ENCODE measurements around the gene POLD1.
"Not testable (repeated sequence)": the region's sequence is repeated elsewhere in the genome, so short reads cannot be mapped to it uniquely, and the experiment has no call there.

Gene POLD1

DNA sequence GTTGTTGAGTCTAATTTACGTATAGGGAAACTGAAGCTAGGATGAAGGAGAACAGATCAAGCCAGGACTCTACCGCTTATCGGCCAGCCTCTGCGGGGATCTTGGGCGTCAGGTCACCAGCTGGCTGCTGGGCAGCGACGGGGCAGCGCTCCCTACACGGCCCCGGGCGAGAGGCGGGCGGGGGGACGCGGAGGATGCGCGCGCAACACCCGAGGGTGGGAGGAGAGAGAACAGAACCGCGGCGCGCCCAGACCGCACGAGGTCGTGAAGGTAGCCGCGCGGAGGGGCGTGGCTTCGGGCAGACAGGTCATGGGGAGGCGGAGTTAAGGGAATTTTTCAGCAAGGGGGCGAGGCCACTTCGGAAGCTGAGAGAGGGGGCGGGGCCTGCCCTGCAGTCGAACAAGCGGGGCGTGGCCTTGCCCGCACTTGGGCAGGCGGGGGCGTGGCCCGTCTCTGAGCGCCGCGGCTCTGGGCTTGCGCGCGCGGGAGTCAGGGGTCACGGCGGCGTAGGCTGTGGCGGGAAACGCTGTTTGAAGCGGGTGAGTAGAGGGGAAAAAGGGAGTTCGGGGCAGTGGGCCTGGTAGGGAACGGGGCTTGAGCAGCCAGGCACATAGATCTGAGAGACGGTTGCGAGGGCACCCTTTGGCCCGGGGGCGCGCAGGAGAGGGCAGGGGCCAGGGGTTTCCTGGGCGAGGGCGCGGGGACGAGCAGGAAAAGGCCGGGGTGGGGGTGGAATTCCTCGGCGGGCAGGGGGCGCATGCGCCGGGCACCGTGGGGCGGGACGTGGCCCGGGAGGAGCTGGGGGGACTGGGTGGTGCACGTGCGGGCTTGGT is at the start of gene POLD1:
TSS of gene POLD1 (plus strand) at position 496 of the 833 bp plus-strand sequence. CDS start 14,505 bp downstream, outside the sequence.
- H3K36me3 Mint-ChIP-seq (ENCODE audit: low read depth) = peaks cover 67% of the 10 kb centered on the region
- intact Hi-C loops (cut with micrococcal nuclease) = loop anchor here (1.0 kb wide), 2 partner anchors 8 to 47 kb away; partner anchors contain the start of gene NR1H2

DNA sequence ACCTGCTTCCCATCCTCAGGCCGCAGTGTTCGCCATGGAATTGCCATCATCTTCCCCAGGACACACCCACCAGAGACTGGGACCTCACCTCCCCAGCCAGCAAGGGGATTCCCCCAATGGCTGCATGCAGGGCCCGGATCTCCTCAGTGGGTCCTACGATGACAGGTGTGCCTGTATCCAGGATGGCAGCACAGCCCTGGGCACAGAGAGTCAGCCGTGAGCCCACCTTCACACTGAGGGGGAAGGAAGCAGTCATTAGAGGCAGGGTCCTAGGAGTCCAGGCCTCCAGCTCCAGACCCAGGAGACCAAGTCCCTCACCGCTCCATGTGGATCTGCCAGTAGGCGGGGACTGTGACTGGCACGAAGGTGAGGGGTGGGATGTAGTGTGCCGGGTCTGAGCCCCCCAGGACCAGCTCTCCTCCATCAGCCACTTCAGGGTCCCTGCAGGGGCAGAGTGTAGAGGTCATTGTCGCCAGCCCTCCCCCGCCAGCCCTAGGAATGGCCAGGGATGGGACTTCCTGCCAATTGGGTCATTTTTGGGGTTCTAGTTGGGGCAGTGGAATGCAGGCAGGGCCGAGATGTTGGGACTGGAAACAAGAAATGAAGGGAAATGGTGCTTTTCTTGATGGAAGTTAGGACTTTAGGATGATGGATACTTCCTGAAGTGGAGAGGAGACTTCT is 49.3 kb upstream of the POLD1 start:
- Mint-ChIP-seq H3K36me3 (ENCODE audit: low read depth) (peaks cover 51% of the 10 kb centered on the region), H3K9me3 (no peaks in the 10 kb centered on the region), H3K27me3 (no peaks in the 10 kb centered on the region), H3K4me1 (ENCODE audit: low read depth) (peaks cover 92% of the 10 kb centered on the region), H3K4me3 (peak overlapping the region; percentile 10), H3K27ac (peak overlapping the region; percentile 84)
- intact Hi-C loops (cut with micrococcal nuclease) = no loop called here

More for the DNA sequence above, at the start of gene POLD1:
- H3K4me1 Mint-ChIP-seq (ENCODE audit: low read depth) = peaks cover 78% of the 10 kb centered on the region
- no peaks in the 10 kb centered on the region for H3K27me3 Mint-ChIP-seq
- H3K4me3 Mint-ChIP-seq = peak within 1 kb of the TSS; percentile 87
- H3K9me3 Mint-ChIP-seq = no peaks in the 10 kb centered on the region
- peak within 1 kb of the TSS; percentile 94 for H3K27ac Mint-ChIP-seq

DNA sequence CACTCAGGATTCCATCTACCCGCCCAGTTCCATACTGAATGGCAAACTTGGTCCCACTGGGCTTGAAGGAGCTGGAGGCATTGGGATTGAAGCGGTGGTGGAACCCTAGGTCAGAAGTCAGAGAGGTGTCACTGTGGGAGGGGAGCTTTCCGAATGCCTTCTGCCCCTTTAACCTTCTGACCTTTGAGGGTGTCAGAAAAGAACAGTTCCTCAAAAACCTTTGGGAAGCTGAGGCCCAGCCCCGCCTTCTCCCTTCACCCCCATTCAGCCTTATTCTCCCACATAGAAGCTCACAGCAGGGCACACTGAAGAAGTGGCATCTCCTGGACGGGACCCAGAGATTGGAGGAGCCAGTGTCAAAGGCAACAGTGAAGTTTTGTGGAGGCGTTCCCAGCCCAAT is 47.1 kb upstream of the POLD1 start:
- intact Hi-C loops (cut with micrococcal nuclease); H3K4me3 Mint-ChIP-seq; H3K9me3 Mint-ChIP-seq; H3K27me3 Mint-ChIP-seq: not testable (repeated sequence)
- H3K27ac Mint-ChIP-seq = peak overlapping the region; percentile 55
- peaks cover 51% of the 10 kb centered on the region for H3K36me3 Mint-ChIP-seq (ENCODE audit: low read depth)
- peaks cover 81% of the 10 kb centered on the region for H3K4me1 Mint-ChIP-seq (ENCODE audit: low read depth)

DNA sequence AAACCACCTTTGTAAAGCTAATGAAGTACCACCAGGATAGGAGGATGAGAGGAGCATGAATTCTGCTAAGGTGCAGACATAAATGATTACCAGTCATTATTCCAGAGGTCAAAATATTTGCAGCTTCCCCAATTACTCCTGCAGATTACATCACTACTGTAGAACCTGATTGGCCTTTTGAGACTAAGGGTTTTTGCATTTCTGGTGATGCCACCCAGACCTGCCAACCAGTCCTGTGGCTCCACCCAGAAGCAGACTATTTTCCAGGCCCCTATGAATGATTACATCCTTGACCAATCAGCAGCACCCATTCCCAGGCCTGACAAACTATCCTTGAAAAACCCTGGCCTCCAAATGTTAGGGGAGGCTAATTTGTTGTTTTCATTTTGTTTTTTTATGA is 43.8 kb upstream of the POLD1 start:
- H3K27ac Mint-ChIP-seq = peak overlapping the region; percentile 59
- H3K36me3 Mint-ChIP-seq (ENCODE audit: low read depth) = peaks cover 39% of the 10 kb centered on the region
- peaks cover 77% of the 10 kb centered on the region for H3K4me1 Mint-ChIP-seq (ENCODE audit: low read depth)
- H3K9me3 Mint-ChIP-seq = no peaks in the 10 kb centered on the region
- no peak overlapping the region for H3K4me3 Mint-ChIP-seq
- intact Hi-C loops (cut with micrococcal nuclease) = no loop called here
- no peaks in the 10 kb centered on the region for H3K27me3 Mint-ChIP-seq

DNA sequence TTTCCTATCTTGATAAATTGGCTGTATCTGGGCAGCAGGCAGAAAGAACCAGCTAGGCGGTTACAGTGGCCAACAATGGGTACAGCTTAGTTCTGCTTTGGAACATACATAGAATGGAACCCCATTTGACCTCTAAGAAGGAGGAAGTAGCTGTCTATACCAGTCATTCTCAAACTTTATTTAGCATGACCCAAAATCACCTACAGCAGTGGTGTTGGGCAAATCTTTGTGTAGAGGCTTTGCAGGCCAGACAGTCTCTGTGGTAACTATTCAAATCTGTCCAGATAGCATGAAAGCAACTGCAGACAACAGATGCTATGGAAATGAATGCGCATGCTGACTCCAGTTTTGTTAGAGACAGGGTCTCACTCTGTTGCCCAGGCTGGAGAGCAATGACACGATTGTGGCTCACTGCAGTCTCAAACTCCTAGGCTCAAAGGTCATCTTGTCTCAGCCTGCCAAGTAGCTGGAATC is 43.0 kb upstream of the POLD1 start:
- Mint-ChIP-seq H3K27ac (peak overlapping the region; percentile 59), H3K9me3 (no peaks in the 10 kb centered on the region), H3K36me3 (ENCODE audit: low read depth) (peaks cover 31% of the 10 kb centered on the region), H3K4me3 (peak overlapping the region; percentile 30), H3K27me3 (no peaks in the 10 kb centered on the region), H3K4me1 (ENCODE audit: low read depth) (peaks cover 75% of the 10 kb centered on the region)
- intact Hi-C loops (cut with micrococcal nuclease) = no loop called here

DNA sequence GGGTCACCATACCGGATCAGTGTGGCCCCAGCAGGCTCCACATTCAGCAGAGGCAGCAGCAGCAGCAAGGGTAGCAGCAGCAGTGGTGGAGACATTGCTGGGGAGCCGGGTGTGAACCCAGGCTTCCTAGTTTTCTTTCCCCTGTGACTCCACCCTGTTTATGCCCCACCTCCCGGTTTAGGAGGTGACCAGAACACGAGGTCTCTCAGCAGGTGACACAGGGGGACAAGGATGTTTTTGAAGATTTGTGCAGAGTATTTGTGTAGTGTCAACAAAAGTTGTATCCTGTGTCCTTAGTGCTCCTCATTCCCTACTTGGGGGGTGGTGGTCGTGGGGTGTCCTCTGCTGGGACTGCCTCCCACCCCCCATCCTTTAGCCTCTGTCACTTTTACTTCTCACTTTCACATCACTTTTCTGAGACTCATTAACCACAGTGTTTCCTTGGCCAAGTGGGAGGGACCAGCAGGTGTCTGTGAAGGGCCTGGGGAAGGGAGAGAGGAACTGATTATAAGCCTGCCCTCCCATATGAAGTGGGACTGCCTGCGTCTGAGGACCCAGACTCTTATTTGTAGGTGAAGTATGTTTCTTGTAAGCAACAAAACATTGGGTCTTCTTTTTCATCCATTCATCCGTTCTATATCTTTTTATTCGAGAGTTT is 39.4 kb upstream of the POLD1 start:
- Mint-ChIP-seq H3K27ac (peak overlapping the region; percentile 80), H3K27me3 (no peaks in the 10 kb centered on the region), H3K4me3 (peak overlapping the region; percentile 75), H3K36me3 (ENCODE audit: low read depth) (peaks cover 6% of the 10 kb centered on the region), H3K9me3 (no peaks in the 10 kb centered on the region), H3K4me1 (ENCODE audit: low read depth) (peaks cover 63% of the 10 kb centered on the region)
- intact Hi-C loops (cut with micrococcal nuclease) = no loop called here

DNA sequence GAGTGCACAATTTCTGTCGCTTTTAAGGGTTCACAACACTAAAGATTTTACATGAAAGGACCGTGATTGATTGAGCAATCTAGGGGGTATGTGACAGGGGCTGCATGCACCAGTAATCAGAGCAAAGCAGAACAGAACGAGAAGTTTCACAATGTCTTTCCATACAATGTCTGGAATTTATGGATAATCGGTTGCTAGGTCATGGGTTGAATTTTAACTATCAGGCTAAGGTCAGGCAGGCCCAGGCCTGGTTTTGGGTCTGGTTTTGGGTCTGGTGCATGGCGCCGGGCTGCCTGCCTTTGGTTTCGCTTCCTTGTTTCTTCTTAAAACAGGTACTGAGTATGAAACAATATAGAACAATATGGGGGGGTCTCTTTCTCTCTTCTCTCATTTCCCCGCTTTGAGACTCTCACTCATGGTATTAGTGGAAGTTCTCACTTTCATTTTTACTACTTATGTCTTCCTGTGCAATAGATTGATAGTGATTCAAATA is 37.0 kb upstream of the POLD1 start:
- H3K27me3 Mint-ChIP-seq; H3K36me3 Mint-ChIP-seq (ENCODE audit: low read depth); intact Hi-C loops (cut with micrococcal nuclease); H3K4me3 Mint-ChIP-seq; H3K9me3 Mint-ChIP-seq: not testable (repeated sequence)
- Mint-ChIP-seq H3K4me1 (ENCODE audit: low read depth) (peaks cover 51% of the 10 kb centered on the region), H3K27ac (peak overlapping the region; percentile 69)

DNA sequence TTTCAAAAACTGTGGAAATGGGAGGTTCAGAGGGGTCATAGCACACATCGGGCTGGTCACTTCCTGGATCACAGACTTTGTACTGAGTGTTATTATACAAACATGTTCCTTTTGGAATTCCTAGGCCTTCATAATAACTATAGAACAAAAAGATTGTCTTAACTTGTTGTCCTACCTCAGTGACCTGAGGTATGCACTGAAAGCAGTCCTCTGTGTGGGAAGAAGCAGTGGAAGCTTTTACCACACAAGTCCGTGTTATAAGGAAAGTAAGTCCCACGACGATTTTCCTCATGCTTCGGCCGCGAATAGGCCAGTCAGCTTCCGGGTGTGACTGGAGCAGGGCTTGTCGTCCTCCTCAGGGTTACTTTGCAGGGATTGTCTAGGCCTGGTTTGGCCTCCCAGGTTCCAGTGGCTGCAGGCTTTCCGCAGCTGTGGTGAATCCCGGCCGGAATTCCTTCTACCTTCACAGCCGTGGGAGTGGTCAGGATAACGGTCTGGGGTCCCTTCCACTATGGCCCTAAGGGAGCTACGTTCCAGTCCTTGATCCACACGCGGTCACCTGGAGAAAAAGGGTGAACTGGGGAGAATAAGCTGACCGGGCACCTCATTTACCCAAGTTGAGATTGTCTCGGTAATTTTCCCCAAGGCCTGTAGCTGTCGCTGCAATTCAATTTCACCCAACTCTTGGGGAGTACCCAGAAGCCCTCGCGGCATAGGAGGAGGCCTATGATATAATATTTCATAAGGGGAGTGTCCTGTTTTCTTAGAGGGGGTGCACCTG is 34.7 kb upstream of the POLD1 start:
- Mint-ChIP-seq H3K4me3 (no peak overlapping the region), H3K27me3 (no peaks in the 10 kb centered on the region), H3K9me3 (no peaks in the 10 kb centered on the region), H3K4me1 (ENCODE audit: low read depth) (peaks cover 31% of the 10 kb centered on the region), H3K36me3 (ENCODE audit: low read depth) (no peaks in the 10 kb centered on the region), H3K27ac (no peak overlapping the region)
- intact Hi-C loops (cut with micrococcal nuclease) = no loop called here

DNA sequence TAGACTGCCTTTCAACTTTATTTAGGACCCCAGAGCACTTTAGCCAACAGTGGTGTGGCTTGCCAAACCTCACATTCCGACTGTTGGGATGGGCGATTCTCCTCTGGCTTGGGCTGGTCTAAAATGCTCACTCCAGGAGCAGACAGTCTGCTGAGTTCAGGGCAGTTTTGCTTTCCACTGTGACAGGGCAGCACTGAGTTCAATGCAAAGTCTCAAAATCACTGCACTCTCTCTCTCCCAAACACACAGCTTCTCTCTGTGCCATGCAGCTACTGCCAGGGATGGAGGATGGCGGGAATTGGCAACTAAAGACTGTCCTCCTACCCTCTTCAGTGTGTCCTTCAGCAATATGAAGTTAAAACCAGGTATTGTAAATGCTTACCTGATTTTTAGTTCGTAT is 31.9 kb upstream of the POLD1 start:
- Mint-ChIP-seq H3K9me3 (no peaks in the 10 kb centered on the region), H3K4me1 (ENCODE audit: low read depth) (peaks cover 12% of the 10 kb centered on the region), H3K36me3 (ENCODE audit: low read depth) (no peaks in the 10 kb centered on the region), H3K27me3 (peaks cover 6% of the 10 kb centered on the region), H3K4me3 (no peak overlapping the region), H3K27ac (peak overlapping the region; percentile 11)
- intact Hi-C loops (cut with micrococcal nuclease) = no loop called here

DNA sequence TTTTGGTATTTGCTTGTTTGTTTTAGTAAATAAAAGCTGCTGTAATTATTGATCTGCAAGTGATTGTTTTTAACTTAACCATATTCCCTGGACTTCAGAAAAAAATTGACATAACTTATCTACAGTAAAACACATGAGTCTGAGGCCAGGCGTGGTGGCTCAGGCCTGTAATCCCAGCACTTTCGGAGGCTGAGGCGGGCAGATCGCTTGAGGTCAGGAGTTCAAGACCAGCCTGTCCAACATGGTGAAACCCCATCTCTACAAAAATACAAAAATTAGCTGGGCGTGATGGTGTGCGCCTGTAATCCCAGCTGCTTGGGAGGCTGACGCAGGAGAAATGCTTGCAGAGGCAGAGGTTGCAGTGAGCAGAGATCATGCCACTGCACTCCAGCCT is 30.7 kb upstream of the POLD1 start:
- H3K27ac Mint-ChIP-seq; intact Hi-C loops (cut with micrococcal nuclease); H3K36me3 Mint-ChIP-seq (ENCODE audit: low read depth); H3K27me3 Mint-ChIP-seq; H3K4me3 Mint-ChIP-seq; H3K9me3 Mint-ChIP-seq: not testable (repeated sequence)
- peaks cover 18% of the 10 kb centered on the region for H3K4me1 Mint-ChIP-seq (ENCODE audit: low read depth)

DNA sequence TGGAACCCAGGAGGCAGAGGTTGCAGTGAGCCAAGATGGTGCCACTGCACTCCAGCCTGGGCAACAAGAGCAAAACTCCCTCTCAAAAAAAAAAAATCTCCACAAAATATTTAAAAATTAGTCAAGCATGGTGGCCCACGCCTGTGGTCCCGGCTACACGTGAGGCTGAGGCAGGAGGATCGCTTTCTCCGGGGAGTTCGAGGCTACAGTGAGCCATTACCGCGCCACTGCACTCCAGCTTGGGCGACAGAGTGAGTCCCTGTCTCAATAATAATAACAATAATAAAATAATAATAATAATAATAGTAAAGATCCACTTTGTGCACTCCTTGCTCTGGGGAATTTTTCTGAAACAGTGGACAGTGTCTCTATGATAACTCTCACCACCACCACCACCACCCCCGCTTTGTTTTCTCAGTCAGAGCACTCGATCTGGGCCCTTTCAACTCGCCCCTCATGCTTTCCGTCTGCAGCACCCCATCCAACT is 27.4 kb upstream of the POLD1 start:
- Mint-ChIP-seq H3K27me3 (peaks cover 18% of the 10 kb centered on the region), H3K36me3 (ENCODE audit: low read depth) (peaks cover 8% of the 10 kb centered on the region), H3K4me3 (no peak overlapping the region), H3K9me3 (no peaks in the 10 kb centered on the region), H3K4me1 (ENCODE audit: low read depth) (peaks cover 51% of the 10 kb centered on the region), H3K27ac (peak overlapping the region; percentile 95)
- intact Hi-C loops (cut with micrococcal nuclease) = loop anchor here (1.0 kb wide), 1 partner anchor 105 kb away; no protein-coding TSS in a partner anchor

DNA sequence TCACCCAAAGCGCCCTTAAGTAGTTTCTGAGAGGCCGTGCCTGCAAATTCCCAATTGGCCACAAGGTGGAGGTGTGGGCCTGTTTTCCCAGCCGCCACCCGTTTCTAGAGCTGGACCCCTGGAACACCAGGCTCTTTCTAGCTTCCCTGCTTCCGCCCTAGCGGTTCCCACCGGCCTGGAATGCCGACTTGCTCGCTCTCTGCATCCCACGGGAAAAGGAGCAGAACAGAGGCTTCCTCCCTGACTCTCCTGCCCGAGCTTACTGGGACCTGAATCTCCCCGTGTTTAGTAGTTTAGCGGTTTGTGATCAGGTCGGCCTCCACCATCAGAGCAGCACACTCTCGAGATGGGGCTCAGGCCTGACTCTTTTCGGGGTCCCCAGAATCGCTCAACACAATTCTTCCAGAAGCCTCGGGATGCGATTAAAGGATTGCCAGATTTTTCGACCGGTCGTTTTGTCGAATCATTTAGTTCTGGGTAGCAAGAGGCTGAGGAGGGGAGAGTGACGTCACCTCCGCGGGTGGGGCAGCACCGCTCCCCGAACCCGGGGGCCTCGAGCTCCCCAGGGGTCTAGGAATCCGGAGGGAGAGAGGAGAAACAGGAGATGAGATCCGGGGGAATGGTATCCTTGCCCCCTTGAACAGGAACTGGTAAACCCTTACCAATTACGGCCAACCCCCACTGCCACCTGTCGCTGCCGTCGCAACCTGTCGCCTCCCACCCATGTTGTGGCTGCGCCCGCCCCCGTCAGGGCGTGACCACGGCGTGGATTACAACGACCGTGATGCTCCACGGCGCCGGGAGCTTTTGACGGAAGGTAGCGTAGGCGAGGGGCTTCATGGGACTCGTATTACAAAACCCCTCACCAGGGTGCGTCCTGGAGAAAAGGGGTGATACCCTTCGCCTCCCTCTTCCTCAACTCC is 26.7 kb upstream of the POLD1 start:
- peak overlapping the region; percentile 91 for H3K4me3 Mint-ChIP-seq

More for the DNA sequence above, 26.7 kb upstream of the POLD1 start:
- H3K9me3 Mint-ChIP-seq = no peaks in the 10 kb centered on the region
- peaks cover 20% of the 10 kb centered on the region for H3K27me3 Mint-ChIP-seq
- H3K27ac Mint-ChIP-seq = peak overlapping the region; percentile 95
- peaks cover 55% of the 10 kb centered on the region for H3K4me1 Mint-ChIP-seq (ENCODE audit: low read depth)
- intact Hi-C loops (cut with micrococcal nuclease) = loop anchor here (1.0 kb wide), 1 partner anchor 104 kb away; no protein-coding TSS in a partner anchor
- H3K36me3 Mint-ChIP-seq (ENCODE audit: low read depth) = peaks cover 8% of the 10 kb centered on the region

Data from dendritic cell treated with granulocyte-macrophage colony-stimulating factor and Interleukin-4, amounts not matched to agents 40 ng/mL and 50 ng/mL, for 4 days (primary cell).